Calu3 (cell line): Measurements from ENCODE around the gene MGMT. TPM values are rescaled to one million over a fixed set of nuclear protein-coding genes. Genes with fewer than 3 reads are reported as not detected.

Source experiments
- BruUV-seq: library from RNA; stranded (reverse); fragments of 400-500 nt; replicated peaks from 2 replicates; lab custom pipeline; 2021; lab: Mats Ljungman, UMichigan
- CTCF ChIA-PET: fragments of 300-600 bp; sonication (Branson Sonifier 250); formaldehyde crosslinking; loops from one replicate; lab custom pipeline; 2022; ENCODE audit warnings: antibody characterized with exemption; lab: Charles Lee
- DNase-seq: peaks from one replicate; pipeline ENCODE4 v3.0.0; 2022
- H3K27ac Mint-ChIP-seq: one replicate; pipeline ENCODE4 v1.8.0; 2022; ENCODE audit warnings: mixed read lengths; ENCODE audit not compliant: unreplicated experiment
- H3K27me3 Mint-ChIP-seq: one replicate; pipeline ENCODE4 v1.8.0; 2022; ENCODE audit warnings: mixed read lengths; ENCODE audit not compliant: unreplicated experiment
- H3K36me3 Mint-ChIP-seq: one replicate; pipeline ENCODE4 v1.8.0; 2022; ENCODE audit warnings: mild to moderate bottlenecking, moderate library complexity, mixed read lengths; ENCODE audit not compliant: insufficient read depth, unreplicated experiment
- H3K4me1 Mint-ChIP-seq: one replicate; pipeline ENCODE4 v1.8.0; 2022; ENCODE audit warnings: mild to moderate bottlenecking, low read depth, mixed read lengths; ENCODE audit not compliant: unreplicated experiment
- H3K4me3 Mint-ChIP-seq: one replicate; pipeline ENCODE4 v1.8.0; 2022; ENCODE audit warnings: mild to moderate bottlenecking, low read depth, moderate library complexity, mixed read lengths; ENCODE audit not compliant: unreplicated experiment
- H3K9me3 Mint-ChIP-seq: one replicate; pipeline ENCODE4 v1.8.0; 2022; ENCODE audit warnings: low read depth, mixed read lengths; ENCODE audit not compliant: unreplicated experiment
- intact Hi-C: fragments of 100-400 bp; cut with micrococcal nuclease; formaldehyde crosslinking; loops from one replicate; pipeline ENCODE4 v1.10.0; 2022; ENCODE audit not compliant: unreplicated experiment
- total RNA-seq: library from RNA; stranded (reverse); gene quantifications from 2 replicates; pipeline ENCODE4 v1.2.3, GENCODE V29; 2022
- TF ChIP-seq, protein P1 (sequence below): fragments of 200-600 bp; IDR thresholded peaks from one replicate; pipeline ENCODE4 v1.8.0; 2022; ENCODE audit warnings: antibody characterized with exemption; ENCODE audit not compliant: unreplicated experiment

The MGMT gene
- total RNA-seq, 1 experiment from 2014 or later = 8.3 TPM

DNA sequence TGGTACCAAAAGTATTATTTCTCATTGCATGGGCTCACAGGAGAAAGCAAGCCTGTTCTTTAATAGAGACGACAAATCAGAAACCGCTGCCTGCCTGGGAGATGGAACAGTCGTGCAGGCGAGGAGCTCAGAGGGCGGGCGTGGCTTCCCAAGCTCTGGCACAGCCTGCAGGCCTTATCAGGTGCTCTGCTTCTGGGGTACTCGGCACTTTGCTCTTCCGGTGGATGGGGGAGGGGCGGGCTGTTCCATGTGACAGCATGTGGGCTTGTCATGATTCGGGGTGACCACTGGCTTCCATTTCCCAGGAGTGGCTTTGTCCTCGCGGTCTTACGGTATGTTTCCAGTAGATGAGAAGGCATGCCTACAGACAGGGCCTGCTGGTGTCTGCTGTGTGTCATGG lies 228.6 kb downstream of the MGMT start:
- intact Hi-C loops = no loop called here
- no peak overlapping the region for H3K4me3 Mint-ChIP-seq
- CTCF ChIA-PET = no interaction called here
- H3K27me3 Mint-ChIP-seq = no peaks in the 10 kb centered on the region
- TF ChIP-seq, protein P1, sequence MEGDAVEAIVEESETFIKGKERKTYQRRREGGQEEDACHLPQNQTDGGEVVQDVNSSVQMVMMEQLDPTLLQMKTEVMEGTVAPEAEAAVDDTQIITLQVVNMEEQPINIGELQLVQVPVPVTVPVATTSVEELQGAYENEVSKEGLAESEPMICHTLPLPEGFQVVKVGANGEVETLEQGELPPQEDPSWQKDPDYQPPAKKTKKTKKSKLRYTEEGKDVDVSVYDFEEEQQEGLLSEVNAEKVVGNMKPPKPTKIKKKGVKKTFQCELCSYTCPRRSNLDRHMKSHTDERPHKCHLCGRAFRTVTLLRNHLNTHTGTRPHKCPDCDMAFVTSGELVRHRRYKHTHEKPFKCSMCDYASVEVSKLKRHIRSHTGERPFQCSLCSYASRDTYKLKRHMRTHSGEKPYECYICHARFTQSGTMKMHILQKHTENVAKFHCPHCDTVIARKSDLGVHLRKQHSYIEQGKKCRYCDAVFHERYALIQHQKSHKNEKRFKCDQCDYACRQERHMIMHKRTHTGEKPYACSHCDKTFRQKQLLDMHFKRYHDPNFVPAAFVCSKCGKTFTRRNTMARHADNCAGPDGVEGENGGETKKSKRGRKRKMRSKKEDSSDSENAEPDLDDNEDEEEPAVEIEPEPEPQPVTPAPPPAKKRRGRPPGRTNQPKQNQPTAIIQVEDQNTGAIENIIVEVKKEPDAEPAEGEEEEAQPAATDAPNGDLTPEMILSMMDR = no peak
- no peaks in the 10 kb centered on the region for H3K4me1 Mint-ChIP-seq
- H3K9me3 Mint-ChIP-seq = peaks cover 5% of the 10 kb centered on the region
- no peaks in the 10 kb centered on the region for H3K36me3 Mint-ChIP-seq
- no peak overlapping the region for H3K27ac Mint-ChIP-seq
- no peak for DNase-seq
- no TSS peak for BruUV-seq

DNA sequence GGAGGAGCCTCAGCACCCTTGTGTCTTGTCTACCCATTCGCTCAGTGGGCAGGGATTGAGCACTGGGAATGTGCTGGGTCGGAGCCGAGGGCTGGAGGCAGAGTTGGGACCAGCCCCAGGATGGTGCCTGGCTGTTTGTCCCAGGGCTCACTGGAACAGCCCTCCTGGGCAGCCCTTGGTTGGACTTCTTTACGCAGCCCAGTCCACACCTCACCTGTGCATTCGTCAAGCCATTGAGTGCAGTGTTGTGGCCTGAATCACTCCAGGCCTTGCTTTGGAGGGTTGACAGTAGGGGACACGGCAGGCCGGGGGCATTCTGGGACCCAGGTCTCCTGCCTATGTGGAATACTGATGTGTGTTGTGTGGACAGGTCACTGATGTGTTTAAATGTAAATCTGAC lies 229.6 kb downstream of the MGMT start:
- peaks cover 2% of the 10 kb centered on the region for H3K9me3 Mint-ChIP-seq
- no peak overlapping the region for H3K27ac Mint-ChIP-seq
- H3K4me1 Mint-ChIP-seq = no peaks in the 10 kb centered on the region
- no peaks in the 10 kb centered on the region for H3K36me3 Mint-ChIP-seq
- no TSS peak for BruUV-seq
- intact Hi-C loops = no loop called here
- CTCF ChIA-PET = no interaction called here
- H3K27me3 Mint-ChIP-seq = no peaks in the 10 kb centered on the region
- no peak for DNase-seq
- H3K4me3 Mint-ChIP-seq = no peak overlapping the region
- TF ChIP-seq, protein P1 = no peak

DNA sequence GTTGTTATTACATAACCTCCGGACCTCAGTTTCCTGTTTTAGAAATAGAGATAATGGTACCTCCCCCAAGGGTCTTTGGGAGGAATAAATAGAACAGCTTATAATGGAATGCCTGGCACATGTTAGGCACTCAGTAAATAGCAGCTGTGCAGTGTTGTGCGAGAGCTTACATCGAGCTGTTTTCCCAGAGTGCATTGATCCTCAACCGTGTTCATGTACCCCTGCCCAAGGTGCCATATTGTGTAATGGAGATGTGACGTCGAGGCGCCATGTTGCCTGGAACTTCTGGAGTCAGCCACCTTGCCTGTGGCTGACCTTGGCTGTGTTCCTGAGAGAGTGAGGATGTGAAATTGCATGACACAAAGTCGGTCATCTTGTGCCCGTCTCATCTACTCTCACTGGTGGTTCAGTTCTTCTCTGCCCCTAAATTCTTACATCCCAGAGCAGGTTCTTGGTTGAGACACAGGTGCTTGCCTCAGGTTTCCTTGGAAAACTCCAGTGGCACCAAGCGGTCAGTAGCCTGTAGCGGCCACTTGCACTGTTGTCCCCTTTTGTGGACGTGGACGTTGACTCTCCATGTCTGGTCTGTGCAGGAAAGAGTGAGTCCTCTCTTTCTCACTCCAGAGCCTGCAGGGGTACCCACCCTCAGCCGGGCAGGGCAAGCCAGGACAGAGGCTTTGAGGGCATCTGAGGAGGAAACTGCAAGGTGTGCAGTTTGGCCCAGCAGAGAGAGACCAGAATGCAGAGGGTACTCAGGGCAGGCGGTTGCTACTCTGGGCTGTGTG lies 230.6 kb downstream of the MGMT start:
- TF ChIP-seq, protein P1 = no peak
- H3K36me3 Mint-ChIP-seq = no peaks in the 10 kb centered on the region

DNA sequence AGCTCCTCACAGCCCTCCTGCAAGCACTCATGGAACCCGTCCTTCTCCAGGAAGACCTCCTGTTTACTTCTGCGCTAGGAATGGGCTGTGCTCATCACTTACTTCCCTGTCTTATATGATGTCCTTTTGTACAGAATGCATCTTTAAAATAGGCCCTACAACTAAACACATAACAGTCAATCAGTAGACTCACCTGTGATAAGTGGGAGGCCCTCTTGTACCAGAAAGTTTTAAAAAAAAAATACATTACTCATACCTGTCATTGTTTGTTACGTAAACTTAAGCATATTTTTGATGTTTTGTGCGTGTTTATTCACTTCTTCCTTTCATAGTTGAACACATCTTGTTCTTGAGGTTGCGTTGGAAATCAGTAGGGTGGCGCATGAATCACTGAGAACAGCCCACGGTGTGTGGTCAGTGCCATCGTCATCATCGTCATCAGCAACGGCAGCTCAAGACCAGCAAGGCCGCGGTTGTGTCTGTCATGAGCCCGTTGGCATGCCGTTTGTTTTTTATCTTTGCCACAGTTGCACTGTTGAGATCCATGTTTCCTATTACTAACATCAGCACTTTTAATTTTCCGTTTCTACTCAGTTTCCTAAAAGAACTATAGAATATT lies 232.8 kb downstream of the MGMT start:
- Mint-ChIP-seq H3K27ac (no peak overlapping the region), H3K4me1 (no peaks in the 10 kb centered on the region), H3K36me3 (no peaks in the 10 kb centered on the region), H3K27me3 (no peaks in the 10 kb centered on the region), H3K9me3 (peaks cover 2% of the 10 kb centered on the region), H3K4me3 (no peak overlapping the region)
- CTCF ChIA-PET = no interaction called here
- TF ChIP-seq, protein P1 = no peak
- no TSS peak for BruUV-seq
- intact Hi-C loops = no loop called here
- no peak for DNase-seq

More for the DNA sequence above, 230.6 kb downstream of the MGMT start:
- CTCF ChIA-PET = no interaction called here
- no peaks in the 10 kb centered on the region for H3K27me3 Mint-ChIP-seq
- no peaks in the 10 kb centered on the region for H3K4me1 Mint-ChIP-seq
- H3K27ac Mint-ChIP-seq = no peak overlapping the region
- peaks cover 2% of the 10 kb centered on the region for H3K9me3 Mint-ChIP-seq
- no peak for DNase-seq
- BruUV-seq = no TSS peak
- intact Hi-C loops = no loop called here
- no peak overlapping the region for H3K4me3 Mint-ChIP-seq
